ENCODE data around the gene SFT2D1.
"Not testable (repeated sequence)": the region's sequence is repeated elsewhere in the genome, so short reads cannot be mapped to it uniquely, and the experiment has no call there.

The SFT2D1 gene

DNA sequence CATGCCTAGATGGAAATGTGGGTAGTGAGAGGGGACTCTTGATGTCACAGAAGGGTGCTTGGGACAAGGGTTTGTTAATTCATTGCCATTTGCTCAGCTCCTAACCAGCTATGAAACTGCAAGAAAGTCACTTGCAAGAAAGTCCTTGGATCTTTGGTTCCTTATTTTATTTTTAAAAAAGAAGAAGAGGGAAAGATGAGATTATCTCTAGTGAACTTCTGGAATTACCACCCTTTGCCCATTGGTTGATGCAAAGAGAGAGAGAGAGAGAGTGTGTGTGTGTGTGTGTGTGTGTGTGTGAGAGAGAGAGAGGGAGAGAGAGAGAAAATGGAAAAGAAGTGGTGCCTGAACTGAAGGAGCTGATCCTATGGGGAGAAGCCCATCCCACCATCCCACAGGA, 4.6 kb upstream of the SFT2D1 start:
- Histone ChIP-seq H3K4me1 (ENCODE audit: control insufficient read depth, insufficient read depth, low read length) (peaks cover 6% of the 10 kb centered on the region), H3K27ac (ENCODE audit: low read length) (no peak overlapping the region), H3K27me3 (ENCODE audit: control insufficient read depth in 1 of 2, insufficient read depth in 2 of 2, low read length in 2 of 2) (no peaks in the 10 kb centered on the region), H3K9me3 (ENCODE audit: control insufficient read depth in 2 of 2, low read length in 2 of 2) (no peaks in the 10 kb centered on the region), H3K36me3 (ENCODE audit: control insufficient read depth in 2 of 2, insufficient read depth in 2 of 2, low read length in 2 of 2) (no peaks in the 10 kb centered on the region), H3K9ac (ENCODE audit: low read length in 2 of 2) (no peak overlapping the region), H3K4me3 (ENCODE audit: low read length in 2 of 2) (no peak overlapping the region)

DNA sequence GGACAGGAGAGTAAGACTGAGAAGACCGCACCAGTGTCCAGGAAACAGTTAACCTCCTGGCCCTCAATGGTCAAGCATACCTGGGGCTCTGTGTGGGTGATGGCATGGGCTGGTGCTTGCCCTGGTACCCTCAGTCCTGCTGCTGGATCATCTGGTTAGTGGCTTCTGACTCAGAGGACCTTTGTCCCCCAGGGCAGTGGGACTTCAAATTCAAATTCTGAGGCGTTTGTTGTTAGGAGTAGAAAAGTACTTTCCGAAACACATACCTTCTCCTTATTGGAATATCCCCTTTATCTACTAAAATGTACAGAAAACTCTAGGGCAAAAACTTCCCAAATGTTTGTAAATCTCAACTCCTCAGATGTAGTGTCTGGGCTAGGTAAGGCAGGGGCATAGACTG, 4.1 kb upstream of the SFT2D1 start:
- H3K36me3 ChIP-seq (ENCODE audit: control insufficient read depth in 2 of 2, insufficient read depth in 2 of 2, low read length in 2 of 2): no peaks in the 10 kb centered on the region
- no peaks in the 10 kb centered on the region for H3K27me3 ChIP-seq (ENCODE audit: control insufficient read depth in 1 of 2, insufficient read depth in 2 of 2, low read length in 2 of 2)
- no peak overlapping the region for H3K4me3 ChIP-seq (ENCODE audit: low read length in 2 of 2)
- H3K27ac ChIP-seq (ENCODE audit: low read length): no peak overlapping the region
- H3K9me3 ChIP-seq (ENCODE audit: control insufficient read depth in 2 of 2, low read length in 2 of 2): no peaks in the 10 kb centered on the region
- no peak overlapping the region for H3K9ac ChIP-seq (ENCODE audit: low read length in 2 of 2)
- peaks cover 8% of the 10 kb centered on the region for H3K4me1 ChIP-seq (ENCODE audit: control insufficient read depth, insufficient read depth, low read length)

- H3K9me3 ChIP-seq (ENCODE audit: control insufficient read depth in 2 of 2, low read length in 2 of 2); H3K4me3 ChIP-seq (ENCODE audit: low read length in 2 of 2); H3K9ac ChIP-seq (ENCODE audit: low read length in 2 of 2); H3K36me3 ChIP-seq (ENCODE audit: control insufficient read depth in 2 of 2, insufficient read depth in 2 of 2, low read length in 2 of 2); H3K27me3 ChIP-seq (ENCODE audit: control insufficient read depth in 1 of 2, insufficient read depth in 2 of 2, low read length in 2 of 2); H3K27ac ChIP-seq (ENCODE audit: low read length): not testable (repeated sequence)
- peaks cover 16% of the 10 kb centered on the region for H3K4me1 ChIP-seq (ENCODE audit: control insufficient read depth, insufficient read depth, low read length)
These were observed 3.3 kb upstream of the SFT2D1 start for GRCh38 chr6:166345672-166346071.

GRCh38 chr6:166344921-166345320, 2.6 kb upstream of the SFT2D1 start:
- peaks cover 22% of the 10 kb centered on the region for H3K4me1 ChIP-seq (ENCODE audit: control insufficient read depth, insufficient read depth, low read length)
- H3K27ac ChIP-seq (ENCODE audit: low read length); H3K9me3 ChIP-seq (ENCODE audit: control insufficient read depth in 2 of 2, low read length in 2 of 2); H3K9ac ChIP-seq (ENCODE audit: low read length in 2 of 2); H3K36me3 ChIP-seq (ENCODE audit: control insufficient read depth in 2 of 2, insufficient read depth in 2 of 2, low read length in 2 of 2); H3K27me3 ChIP-seq (ENCODE audit: control insufficient read depth in 1 of 2, insufficient read depth in 2 of 2, low read length in 2 of 2); H3K4me3 ChIP-seq (ENCODE audit: low read length in 2 of 2): not testable (repeated sequence)

DNA sequence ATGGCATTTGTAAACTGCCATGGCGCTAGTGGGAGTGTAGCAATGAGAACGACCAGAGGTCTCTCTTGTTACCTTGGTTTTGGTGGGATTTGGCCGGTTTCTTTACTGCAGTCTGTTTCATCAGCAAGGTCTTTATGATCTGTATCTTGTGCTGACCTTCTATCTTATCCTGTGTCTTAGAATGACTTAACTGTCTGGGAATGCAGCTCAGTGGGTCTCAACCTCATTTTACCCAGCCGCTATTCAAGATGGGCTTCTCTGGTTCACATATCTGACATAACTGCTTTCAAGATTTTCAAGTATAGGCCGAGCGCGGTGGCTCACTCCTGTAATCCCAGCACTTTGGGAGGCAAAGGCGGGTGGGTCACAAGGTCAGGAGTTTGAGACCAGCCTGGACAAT, 1.9 kb upstream of the SFT2D1 start:
- Histone ChIP-seq H3K4me1 (ENCODE audit: control insufficient read depth, insufficient read depth, low read length) (peaks cover 29% of the 10 kb centered on the region), H3K9ac (ENCODE audit: low read length in 2 of 2) (no peak overlapping the region), H3K27ac (ENCODE audit: low read length) (no peak overlapping the region), H3K9me3 (ENCODE audit: control insufficient read depth in 2 of 2, low read length in 2 of 2) (no peaks in the 10 kb centered on the region), H3K27me3 (ENCODE audit: control insufficient read depth in 1 of 2, insufficient read depth in 2 of 2, low read length in 2 of 2) (no peaks in the 10 kb centered on the region), H3K4me3 (ENCODE audit: low read length in 2 of 2) (no peak overlapping the region), H3K36me3 (ENCODE audit: control insufficient read depth in 2 of 2, insufficient read depth in 2 of 2, low read length in 2 of 2) (peaks cover 0 to 2% of the 10 kb centered on the region in 2 donors)

DNA sequence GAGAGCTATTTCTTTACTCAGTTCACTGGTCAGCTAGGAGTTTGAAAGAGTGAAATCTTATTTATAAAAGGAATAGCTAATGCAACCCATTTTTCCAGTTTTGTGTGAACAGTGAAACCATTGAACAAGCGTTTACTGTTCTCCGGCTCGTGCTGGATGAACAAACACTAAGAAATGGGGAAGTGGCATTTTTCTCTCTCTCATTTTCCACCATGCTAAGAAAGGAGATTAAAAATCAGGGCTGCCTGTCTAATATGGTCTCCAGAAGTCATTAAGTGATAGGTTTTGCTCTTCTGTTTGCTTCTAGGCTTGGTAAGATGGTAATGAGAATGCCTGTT, 774 bp upstream of the SFT2D1 start:
- peaks cover 30% of the 10 kb centered on the region for H3K4me1 ChIP-seq (ENCODE audit: control insufficient read depth, insufficient read depth, low read length)
- H3K9me3 ChIP-seq (ENCODE audit: control insufficient read depth in 2 of 2, low read length in 2 of 2): no peaks in the 10 kb centered on the region
- peak overlapping the region; percentile 91 to 97 for H3K9ac ChIP-seq (ENCODE audit: low read length in 2 of 2)
- H3K27me3 ChIP-seq (ENCODE audit: control insufficient read depth in 1 of 2, insufficient read depth in 2 of 2, low read length in 2 of 2): no peaks in the 10 kb centered on the region
- H3K4me3 ChIP-seq (ENCODE audit: low read length in 2 of 2): peak overlapping the region; percentile 71 to 99
- peak overlapping the region; percentile 71 for H3K27ac ChIP-seq (ENCODE audit: low read length)
- H3K36me3 ChIP-seq (ENCODE audit: control insufficient read depth in 2 of 2, insufficient read depth in 2 of 2, low read length in 2 of 2): peaks cover 0 to 2% of the 10 kb centered on the region in 2 donors

DNA sequence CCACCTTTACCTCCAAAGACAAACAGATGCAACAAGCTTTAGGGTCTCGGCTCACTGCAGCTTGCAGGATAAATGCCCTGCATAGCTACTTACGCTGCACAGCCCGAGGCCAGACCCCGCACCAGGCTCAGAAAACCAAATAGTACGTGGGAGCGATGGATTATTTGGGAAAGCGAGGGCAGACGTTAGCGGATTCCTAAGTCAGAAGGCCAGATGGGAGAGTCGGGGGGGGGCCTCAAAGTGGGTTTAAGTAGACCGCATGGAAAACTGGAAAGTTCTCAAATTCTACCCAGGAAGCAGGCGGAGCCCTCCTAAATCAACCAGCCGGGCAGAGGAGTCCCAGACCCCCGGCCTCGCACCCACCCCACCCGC, 382 bp downstream of the SFT2D1 start:
- H3K36me3 ChIP-seq (ENCODE audit: control insufficient read depth in 2 of 2, insufficient read depth in 2 of 2, low read length in 2 of 2): peaks cover 2 to 7% of the 10 kb centered on the region in 2 donors
- H3K27ac ChIP-seq (ENCODE audit: low read length): peak overlapping the region; percentile 71
- no peaks in the 10 kb centered on the region for H3K27me3 ChIP-seq (ENCODE audit: control insufficient read depth in 1 of 2, insufficient read depth in 2 of 2, low read length in 2 of 2)
- peak overlapping the region; percentile 71 to 99 for H3K4me3 ChIP-seq (ENCODE audit: low read length in 2 of 2)
- H3K9me3 ChIP-seq (ENCODE audit: control insufficient read depth in 2 of 2, low read length in 2 of 2): no peaks in the 10 kb centered on the region
- peak overlapping the region; percentile 91 to 97 for H3K9ac ChIP-seq (ENCODE audit: low read length in 2 of 2)
- peaks cover 30% of the 10 kb centered on the region for H3K4me1 ChIP-seq (ENCODE audit: control insufficient read depth, insufficient read depth, low read length)

- Histone ChIP-seq H3K4me3 (ENCODE audit: low read length in 2 of 2) (peak overlapping the region; percentile 71 to 99), H3K36me3 (ENCODE audit: control insufficient read depth in 2 of 2, insufficient read depth in 2 of 2, low read length in 2 of 2) (peaks cover 4 to 7% of the 10 kb centered on the region in 2 donors), H3K4me1 (ENCODE audit: control insufficient read depth, insufficient read depth, low read length) (peaks cover 30% of the 10 kb centered on the region), H3K27me3 (ENCODE audit: control insufficient read depth in 1 of 2, insufficient read depth in 2 of 2, low read length in 2 of 2) (no peaks in the 10 kb centered on the region), H3K27ac (ENCODE audit: low read length) (peak overlapping the region; percentile 71), H3K9me3 (ENCODE audit: control insufficient read depth in 2 of 2, low read length in 2 of 2) (no peaks in the 10 kb centered on the region), H3K9ac (ENCODE audit: low read length in 2 of 2) (peak overlapping the region; percentile 91 to 97)
These were observed 881 bp downstream of the SFT2D1 start for GRCh38 chr6:166341464-166341863.

- peaks cover 13 to 21% of the 10 kb centered on the region in 2 donors for H3K36me3 ChIP-seq (ENCODE audit: control insufficient read depth in 2 of 2, insufficient read depth in 2 of 2, low read length in 2 of 2)
- no peak overlapping the region for H3K9ac ChIP-seq (ENCODE audit: low read length in 2 of 2)
- no peak overlapping the region for H3K27ac ChIP-seq (ENCODE audit: low read length)
- H3K27me3 ChIP-seq (ENCODE audit: control insufficient read depth in 1 of 2, insufficient read depth in 2 of 2, low read length in 2 of 2): no peaks in the 10 kb centered on the region
- no peak overlapping the region for H3K4me3 ChIP-seq (ENCODE audit: low read length in 2 of 2)
- H3K9me3 ChIP-seq (ENCODE audit: control insufficient read depth in 2 of 2, low read length in 2 of 2): no peaks in the 10 kb centered on the region
- H3K4me1 ChIP-seq (ENCODE audit: control insufficient read depth, insufficient read depth, low read length): peaks cover 30% of the 10 kb centered on the region
These were observed 3.5 kb downstream of the SFT2D1 start for GRCh38 chr6:166338854-166339253.

GRCh38 chr6:166336847-166337246, 5.5 kb downstream of the SFT2D1 start:
- Histone ChIP-seq H3K9me3 (ENCODE audit: control insufficient read depth in 2 of 2, low read length in 2 of 2) (no peaks in the 10 kb centered on the region), H3K27ac (ENCODE audit: low read length) (no peak overlapping the region), H3K9ac (ENCODE audit: low read length in 2 of 2) (no peak overlapping the region), H3K4me3 (ENCODE audit: low read length in 2 of 2) (no peak overlapping the region), H3K27me3 (ENCODE audit: control insufficient read depth in 1 of 2, insufficient read depth in 2 of 2, low read length in 2 of 2) (no peaks in the 10 kb centered on the region), H3K36me3 (ENCODE audit: control insufficient read depth in 2 of 2, insufficient read depth in 2 of 2, low read length in 2 of 2) (peaks cover 13 to 21% of the 10 kb centered on the region in 2 donors), H3K4me1 (ENCODE audit: control insufficient read depth, insufficient read depth, low read length) (peaks cover 24% of the 10 kb centered on the region)

- Histone ChIP-seq H3K27ac (ENCODE audit: low read length) (no peak overlapping the region), H3K36me3 (ENCODE audit: control insufficient read depth in 2 of 2, insufficient read depth in 2 of 2, low read length in 2 of 2) (peaks cover 13 to 21% of the 10 kb centered on the region in 2 donors), H3K4me1 (ENCODE audit: control insufficient read depth, insufficient read depth, low read length) (peaks cover 16% of the 10 kb centered on the region)
These were observed 6.7 kb downstream of the SFT2D1 start for GRCh38 chr6:166335378-166336302.

More at GRCh38 chr6:166335378-166336302, 6.7 kb downstream of the SFT2D1 start:
- H3K9me3 ChIP-seq (ENCODE audit: control insufficient read depth in 2 of 2, low read length in 2 of 2): no peaks in the 10 kb centered on the region
- no peaks in the 10 kb centered on the region for H3K27me3 ChIP-seq (ENCODE audit: control insufficient read depth in 1 of 2, insufficient read depth in 2 of 2, low read length in 2 of 2)
- no peak overlapping the region for H3K9ac ChIP-seq (ENCODE audit: low read length in 2 of 2)
- no peak overlapping the region for H3K4me3 ChIP-seq (ENCODE audit: low read length in 2 of 2)

Measured in stomach smooth muscle (tissue), 2 donors.